NCI-H226 (cell line): Measurements from ENCODE around the gene C22orf39.
A peak's percentile ranks its signal among the peaks of the same experiment; 100 is the strongest.
"Not testable (repeated sequence)": the region's sequence is repeated elsewhere in the genome, so short reads cannot be mapped to it uniquely, and the experiment has no call there.

ENCODE experiments used
- DNase-seq: peaks from one replicate; pipeline ENCODE4 v3.0.0-alpha.2; 2015

Gene C22orf39

GRCh38 chr22:19450363-19451175 lies 3.1 kb upstream of the C22orf39 start:
- DNase-seq: no peak

GRCh38 chr22:19449422-19449767 lies 1.9 kb upstream of the C22orf39 start:
- no peak for DNase-seq

- no peak for DNase-seq
These were observed 1.4 kb upstream of the C22orf39 start for GRCh38 chr22:19448739-19449421.

GRCh38 chr22:19448076-19448607 lies 631 bp upstream of the C22orf39 start:
- DNase-seq: no peak

- no peak for DNase-seq
These were observed 745 bp downstream of the C22orf39 start for GRCh38 chr22:19446603-19447329.

GRCh38 chr22:19445279-19445982 lies 2.1 kb downstream of the C22orf39 start:
- not testable (repeated sequence) for DNase-seq

GRCh38 chr22:19443544-19444211 lies 3.8 kb downstream of the C22orf39 start:
- no peak for DNase-seq

- DNase-seq: no peak
These were observed 5.3 kb downstream of the C22orf39 start for GRCh38 chr22:19442166-19442565.

- DNase-seq: no peak
These were observed 6.9 kb downstream of the C22orf39 start for GRCh38 chr22:19440411-19441195.

GRCh38 chr22:19438298-19438697 lies 9.2 kb downstream of the C22orf39 start:
- no peak for DNase-seq

GRCh38 chr22:19436444-19437161 lies 10.9 kb downstream of the C22orf39 start:
- DNase-seq: not testable (repeated sequence)

- no peak for DNase-seq
These were observed 12.5 kb downstream of the C22orf39 start for GRCh38 chr22:19434829-19435580.

GRCh38 chr22:19434401-19434800 lies 13.1 kb downstream of the C22orf39 start:
- DNase-seq: no peak

- DNase-seq: peak; percentile 78
These were observed 15.2 kb downstream of the C22orf39 start, which contains the start of gene MRPL40 for GRCh38 chr22:19432133-19432851. TSS of gene MRPL40 (plus strand) at chr22:19432545. CDS start at chr22:19432555, 10 bp downstream.

GRCh38 chr22:19431649-19432132 lies 15.8 kb downstream of the C22orf39 start, which contains the start of gene HIRA:
TSS of gene HIRA (minus strand) at chr22:19431733. CDS start at chr22:19431476, 257 bp downstream.
- peak; percentile 40 for DNase-seq

- DNase-seq: no peak
These were observed 16.5 kb downstream of the C22orf39 start for GRCh38 chr22:19430890-19431541.

- peak; percentile 29 for DNase-seq
These were observed 17.3 kb downstream of the C22orf39 start for GRCh38 chr22:19429950-19430889.
